HEK293T (cell line): ENCODE measurements around the gene CAMK2A.
A peak's percentile ranks its signal among the peaks of the same experiment; 100 is the strongest.

Source experiments
- CTCF ChIA-PET: fragments of 350-600 bp; formaldehyde crosslinking; extraction: SDS; loops from one replicate; lab custom pipeline; 2021; ENCODE audit warnings: antibody characterized with exemption, inconsistent platforms; lab: Yijun Ruan, JAX
- POLR2A ChIA-PET: fragments of 350-600 bp; formaldehyde crosslinking; extraction: SDS; loops from one replicate; lab custom pipeline; 2020; ENCODE audit warnings: antibody characterized with exemption, inconsistent platforms; lab: Yijun Ruan, JAX
- DNase-seq: peaks from one replicate; pipeline ENCODE4 v3.0.0; 2012; ENCODE audit warnings: mixed read lengths; ENCODE audit errors: extremely low spot score
- ARNT ChIP-seq: fragments of 450-650 bp; IDR thresholded peaks from 2 replicates; pipeline ENCODE4 v1.6.1; 2017; ENCODE audit warnings: mild to moderate bottlenecking
- BHLHE40 ChIP-seq: fragments of 450-650 bp; IDR thresholded peaks from 2 replicates; pipeline ENCODE4 v1.6.1; 2016; ENCODE audit warnings: mild to moderate bottlenecking, moderate library complexity, borderline replicate concordance
- CTBP1 ChIP-seq: fragments of 450-650 bp; IDR thresholded peaks from 2 replicates; pipeline ENCODE4 v1.6.1; 2016; ENCODE audit warnings: borderline replicate concordance
- ELF4 ChIP-seq: fragments of 450-650 bp; IDR thresholded peaks from 2 replicates; pipeline ENCODE4 v1.6.1; 2017; ENCODE audit warnings: antibody characterized with exemption
- FOXA1 ChIP-seq: fragments of 450-650 bp; IDR thresholded peaks from 2 replicates; pipeline ENCODE4 v1.6.1; 2016; ENCODE audit warnings: mild to moderate bottlenecking
- FOXK2 ChIP-seq: fragments of 450-650 bp; IDR thresholded peaks from 2 replicates; pipeline ENCODE4 v1.6.1; 2016; ENCODE audit warnings: mild to moderate bottlenecking
- FOXM1 ChIP-seq: fragments of 450-650 bp; IDR thresholded peaks from 2 replicates; pipeline ENCODE4 v1.6.1; 2017; ENCODE audit warnings: mild to moderate bottlenecking, borderline replicate concordance
- HDGF ChIP-seq: fragments of 450-650 bp; IDR thresholded peaks from 2 replicates; pipeline ENCODE4 v1.6.1; 2017; ENCODE audit warnings: antibody characterized with exemption, borderline replicate concordance
- L3MBTL2 ChIP-seq: fragments of 450-650 bp; conservative IDR thresholded peaks from 2 replicates; pipeline ENCODE4 v1.6.1; 2016; ENCODE audit warnings: mild to moderate bottlenecking
- LEF1 ChIP-seq: fragments of 450-650 bp; IDR thresholded peaks from 2 replicates; pipeline ENCODE4 v1.6.1; 2017; ENCODE audit warnings: mild to moderate bottlenecking, borderline replicate concordance
- NFRKB ChIP-seq: fragments of 450-650 bp; IDR thresholded peaks from 2 replicates; pipeline ENCODE4 v1.6.1; 2016; ENCODE audit warnings: mild to moderate bottlenecking, moderate library complexity
- SP1 ChIP-seq: fragments of 450-650 bp; IDR thresholded peaks from 2 replicates; pipeline ENCODE4 v1.6.1; 2017
- SUZ12 ChIP-seq: fragments of 450-650 bp; IDR thresholded peaks from 2 replicates; pipeline ENCODE4 v1.6.1; 2016; ENCODE audit warnings: mild to moderate bottlenecking
- TARDBP ChIP-seq: fragments of 450-650 bp; IDR thresholded peaks from 2 replicates; pipeline ENCODE4 v1.6.1; 2016
- ZNF384 ChIP-seq: fragments of 450-650 bp; IDR thresholded peaks from 2 replicates; pipeline ENCODE4 v1.6.1; 2016
- TF ChIP-seq, protein P1 (sequence below): fragments of 450-650 bp; IDR thresholded peaks from 2 replicates; pipeline ENCODE4 v1.6.1; 2016

Gene CAMK2A

DNA sequence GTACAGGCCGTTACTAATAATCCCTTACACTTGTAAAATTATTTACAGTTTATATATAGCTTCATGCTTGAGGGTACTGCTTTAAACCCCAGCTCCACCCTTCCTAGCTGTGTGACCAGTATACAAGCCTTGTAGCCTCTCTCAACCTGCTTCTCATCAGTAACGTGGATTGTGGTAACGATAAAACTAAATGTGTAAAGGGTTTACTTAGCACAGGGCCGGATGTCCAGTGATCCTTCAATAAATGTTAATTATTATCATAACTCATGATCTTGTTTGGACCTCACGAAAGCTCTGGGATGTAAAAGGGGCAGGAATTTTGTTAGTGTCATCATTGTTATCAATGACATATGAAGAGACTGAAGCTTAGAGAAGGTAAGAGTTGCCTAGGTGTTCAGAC is 20.7 kb upstream of the CAMK2A start:
- ChIA-PET POLR2A (no interaction called here), CTCF (no interaction called here)
- TF ChIP-seq SUZ12 (no peak), NFRKB (no peak), ELF4 (no peak), LEF1 (no peak), CTBP1 (no peak), ZNF384 (no peak), HDGF (no peak), FOXK2 (no peak), FOXA1 (no peak), L3MBTL2 (no peak), SP1 (no peak), ARNT (no peak), BHLHE40 (no peak), FOXM1 (no peak)
- TF ChIP-seq, protein P1, sequence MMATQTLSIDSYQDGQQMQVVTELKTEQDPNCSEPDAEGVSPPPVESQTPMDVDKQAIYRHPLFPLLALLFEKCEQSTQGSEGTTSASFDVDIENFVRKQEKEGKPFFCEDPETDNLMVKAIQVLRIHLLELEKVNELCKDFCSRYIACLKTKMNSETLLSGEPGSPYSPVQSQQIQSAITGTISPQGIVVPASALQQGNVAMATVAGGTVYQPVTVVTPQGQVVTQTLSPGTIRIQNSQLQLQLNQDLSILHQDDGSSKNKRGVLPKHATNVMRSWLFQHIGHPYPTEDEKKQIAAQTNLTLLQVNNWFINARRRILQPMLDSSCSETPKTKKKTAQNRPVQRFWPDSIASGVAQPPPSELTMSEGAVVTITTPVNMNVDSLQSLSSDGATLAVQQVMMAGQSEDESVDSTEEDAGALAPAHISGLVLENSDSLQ, result no peak
- DNase-seq, result no peak

DNA sequence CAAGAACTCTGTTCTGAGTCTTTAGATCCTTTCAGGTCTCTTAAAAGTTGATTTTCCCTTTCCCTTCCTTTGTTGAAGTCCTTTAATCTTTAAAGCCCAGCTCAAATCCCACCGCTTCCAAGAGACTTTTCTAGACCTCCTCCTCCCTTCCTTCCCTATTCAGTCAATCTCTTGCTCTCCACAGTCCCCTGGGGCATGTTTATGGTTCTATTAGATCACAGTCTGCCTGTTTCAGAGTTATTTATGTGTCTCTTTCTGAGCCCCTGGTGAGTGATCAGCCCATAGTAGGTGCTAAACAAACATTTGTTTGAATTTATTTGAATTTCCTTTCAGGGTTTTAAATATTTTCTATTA is 20.3 kb upstream of the CAMK2A start:
- DNase-seq, result no peak
- POLR2A ChIA-PET, result no interaction called here
- TF ChIP-seq, protein P1, result peak; percentile 70
- no peak for TF ChIP-seq FOXM1
- CTCF ChIA-PET, result no interaction called here

DNA sequence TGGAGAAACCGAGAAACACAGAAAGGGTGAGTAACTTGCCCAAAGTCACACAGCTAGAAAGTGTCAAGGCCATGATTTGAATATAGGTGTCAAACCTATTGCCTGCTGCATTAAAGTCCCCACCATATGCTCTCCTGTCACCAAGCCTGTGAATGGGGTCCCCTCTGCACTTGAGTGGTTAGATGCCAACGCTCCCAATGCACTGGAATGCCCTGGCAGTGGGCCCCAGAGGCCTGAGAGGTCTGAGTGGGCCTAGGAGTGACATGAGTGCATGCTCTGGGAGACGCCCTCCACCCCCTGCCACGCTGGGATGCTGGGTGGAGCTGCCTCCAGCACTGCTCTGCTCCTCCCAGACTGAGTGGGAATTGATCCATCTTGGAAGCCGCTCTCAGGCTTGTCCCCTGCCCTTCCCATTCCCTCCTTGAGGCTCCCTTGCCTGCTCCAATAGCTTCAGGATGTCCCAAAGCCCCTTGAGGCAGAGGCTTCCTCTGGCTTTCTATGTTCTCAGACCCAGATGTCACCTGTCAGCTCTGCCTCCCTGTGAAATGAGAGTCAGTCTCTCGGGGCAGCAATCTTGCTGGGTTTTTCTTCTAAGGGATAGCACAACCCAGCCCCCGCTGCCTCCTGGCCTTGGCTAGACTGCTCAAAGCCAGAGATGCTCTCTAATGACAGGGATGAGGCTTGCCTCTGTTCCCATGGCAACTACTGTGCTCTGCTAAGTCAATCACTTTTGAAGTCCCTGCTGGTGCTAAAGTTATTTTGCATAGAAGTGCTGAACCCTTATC is 19.7 kb upstream of the CAMK2A start:
- POLR2A ChIA-PET, result no interaction called here
- CTCF ChIA-PET, result no interaction called here
- TF ChIP-seq ARNT (no peak), ZNF384 (no peak), ELF4 (no peak), HDGF (no peak), FOXA1 (no peak), FOXK2 (no peak), FOXM1 (no peak), TARDBP (no peak), BHLHE40 (no peak), SUZ12 (no peak), CTBP1 (no peak), LEF1 (no peak), NFRKB (no peak), L3MBTL2 (no peak), SP1 (no peak)
- TF ChIP-seq, protein P1, result no peak
- no peak for DNase-seq

DNA sequence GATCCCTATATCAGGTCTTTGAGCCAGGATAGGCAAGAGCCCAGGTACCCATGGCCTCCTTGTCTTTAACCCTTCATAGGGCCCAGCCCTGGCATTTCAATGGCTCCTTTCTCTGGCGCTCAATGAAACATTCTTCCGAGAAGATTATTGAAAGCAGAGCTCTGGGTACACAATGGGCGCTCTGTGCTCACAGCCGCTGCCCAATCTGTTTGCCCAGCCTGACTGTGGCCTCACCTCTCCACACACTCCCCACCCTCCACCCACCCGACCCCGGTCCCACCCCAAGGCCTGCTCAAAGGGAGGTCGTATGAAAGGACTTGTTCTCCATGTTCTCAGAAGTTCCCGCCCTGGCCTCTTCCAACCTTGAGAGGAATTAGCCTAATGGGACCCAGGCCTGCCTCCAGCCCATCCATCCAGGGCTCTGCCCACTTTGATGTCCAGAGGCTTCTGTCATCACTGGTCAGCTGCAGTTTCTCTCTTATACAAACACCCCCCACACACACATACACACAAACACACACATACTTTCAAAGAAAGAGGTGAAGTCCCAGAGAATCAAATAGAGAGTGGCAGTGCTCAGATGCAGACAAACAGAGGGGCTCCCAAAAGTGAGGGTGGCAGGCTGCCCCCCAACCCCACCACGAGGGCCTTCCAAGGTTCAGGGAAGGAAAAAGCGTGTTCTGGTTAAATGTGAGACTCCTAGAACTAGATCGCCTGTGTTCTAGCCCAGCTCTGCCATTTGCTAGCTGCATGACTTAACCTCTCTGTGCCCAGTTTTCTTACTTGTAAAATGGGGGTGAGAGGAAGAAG is 18.2 kb upstream of the CAMK2A start:
- POLR2A ChIA-PET, result no interaction called here
- CTCF ChIA-PET, result no interaction called here
- TF ChIP-seq ARNT (no peak), FOXA1 (no peak), FOXK2 (no peak), ZNF384 (no peak), TARDBP (no peak), NFRKB (no peak), SUZ12 (no peak), HDGF (no peak), SP1 (no peak), L3MBTL2 (no peak), LEF1 (no peak), CTBP1 (no peak), BHLHE40 (no peak), ELF4 (no peak), FOXM1 (no peak)
- TF ChIP-seq, protein P1, result no peak
- no peak for DNase-seq

DNA sequence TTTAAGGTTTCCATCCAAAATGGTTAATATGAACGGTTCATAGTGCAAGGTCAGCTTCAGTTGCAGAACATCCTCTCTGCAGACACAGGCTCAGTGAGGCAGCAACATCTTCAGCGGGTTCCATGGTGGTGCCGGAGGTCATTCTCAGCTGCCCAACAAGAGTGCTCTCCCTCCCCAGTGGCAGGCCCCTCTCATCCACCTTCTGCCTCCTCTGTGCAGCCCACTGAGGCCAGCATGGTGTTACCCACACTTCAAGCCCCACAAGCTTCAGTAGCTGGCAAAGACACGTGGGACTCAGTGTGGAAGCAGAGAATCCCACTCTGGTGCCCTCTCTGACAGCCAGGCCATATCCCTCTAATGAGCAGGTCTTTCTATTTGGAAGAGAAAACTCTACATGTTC is 17.2 kb upstream of the CAMK2A start:
- CTCF ChIA-PET, result interaction anchor here (0.8 kb wide), 1 partner anchor 12 kb away, joined by 3 read pairs; no protein-coding TSS in a partner anchor
- no peak for DNase-seq
- POLR2A ChIA-PET, result no interaction called here
- TF ChIP-seq FOXA1, result no peak
- no peak for TF ChIP-seq HDGF
- TF ChIP-seq TARDBP, result no peak
- no peak for TF ChIP-seq LEF1
- TF ChIP-seq SP1, result no peak
- no peak for TF ChIP-seq L3MBTL2
- no peak for TF ChIP-seq SUZ12
- no peak for TF ChIP-seq NFRKB
- no peak for TF ChIP-seq ARNT
